ENCODE measurements around the gene CSF3. TPM values are rescaled to one million over a fixed set of nuclear protein-coding genes. Genes with fewer than 3 reads are reported as not detected.
A peak's percentile ranks its signal among the peaks of the same experiment; 100 is the strongest.

CSF3 gene
- total RNA-seq, 1 donor from 2014 or later = not detected

DNA sequence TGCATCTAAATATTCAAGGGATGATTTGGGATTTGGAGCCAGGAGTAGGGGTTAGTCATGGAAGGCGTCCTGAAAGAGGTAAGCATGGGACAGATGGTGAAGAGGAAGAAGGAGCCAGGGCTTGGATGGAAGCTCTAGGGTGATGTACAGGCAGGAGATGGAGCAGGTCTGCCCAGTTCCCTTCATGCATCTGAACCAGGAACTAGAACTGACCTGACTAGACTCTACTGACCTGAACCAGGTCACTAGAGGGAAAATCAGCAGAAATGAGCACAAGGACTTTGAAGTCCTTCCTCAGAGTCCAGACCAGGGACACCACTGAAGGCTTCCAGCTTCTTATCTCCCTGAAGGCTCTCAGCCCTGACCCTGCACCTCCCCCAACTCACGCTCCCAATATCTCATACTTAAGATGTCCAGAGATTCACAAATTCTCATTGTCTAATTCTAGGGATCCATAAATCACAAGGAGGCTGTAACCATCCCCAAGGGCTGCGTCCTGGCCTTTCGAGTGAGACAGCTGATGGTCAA, 44.1 kb upstream of the CSF3 start:
- no peak overlapping the region for H2AFZ ChIP-seq (ENCODE audit: low read depth, low read length)
- no peaks in the 10 kb centered on the region for H3K9me3 ChIP-seq (ENCODE audit: insufficient read depth, low read depth, low read length)
- Mint-ChIP-seq H3K9me3 (ENCODE audit: unreplicated experiment) (peaks cover 6% of the 10 kb centered on the region), H3K27ac (ENCODE audit: unreplicated experiment) (no peak overlapping the region), H3K4me3 (ENCODE audit: unreplicated experiment) (no peak overlapping the region), H3K36me3 (ENCODE audit: low read depth, unreplicated experiment) (peaks cover 3% of the 10 kb centered on the region), H3K27me3 (ENCODE audit: low read depth, unreplicated experiment) (peaks cover 22% of the 10 kb centered on the region), H3K4me1 (ENCODE audit: low read depth, unreplicated experiment) (peaks cover 9% of the 10 kb centered on the region)
- FAIRE-seq (no peak), DNase-seq (ENCODE audit: low read depth) (no peak)
- no peaks in the 10 kb centered on the region for H3K79me2 ChIP-seq (ENCODE audit: insufficient read depth, low read length)
- H3K4me2 ChIP-seq (ENCODE audit: low read length) = no peak overlapping the region
- H3K36me3 ChIP-seq (ENCODE audit: insufficient read depth, low read length) = no peaks in the 10 kb centered on the region
- H3K27me3 ChIP-seq (ENCODE audit: insufficient read depth, low read length) = peaks cover 5% of the 10 kb centered on the region
- no peaks in the 10 kb centered on the region for H3K4me1 ChIP-seq (ENCODE audit: insufficient read depth, low read length)
- H4K20me1 ChIP-seq (ENCODE audit: insufficient read depth, low read length) = no peaks in the 10 kb centered on the region
- no peak overlapping the region for H3K9ac ChIP-seq (ENCODE audit: low read length)
- H3K27ac ChIP-seq (ENCODE audit: low read depth, low read length) = no peak overlapping the region
- TF ChIP-seq CTCF (IDR thresholded peaks at IDR 0.05; ENCODE audit: insufficient read depth, low read depth, low read length) (no peak), EZH2 (IDR thresholded peaks at IDR 0.05; ENCODE audit: insufficient read depth, low read length) (no peak)
- no peak overlapping the region for H3K4me3 ChIP-seq (ENCODE audit: insufficient read depth, low read depth, low read length)

DNA sequence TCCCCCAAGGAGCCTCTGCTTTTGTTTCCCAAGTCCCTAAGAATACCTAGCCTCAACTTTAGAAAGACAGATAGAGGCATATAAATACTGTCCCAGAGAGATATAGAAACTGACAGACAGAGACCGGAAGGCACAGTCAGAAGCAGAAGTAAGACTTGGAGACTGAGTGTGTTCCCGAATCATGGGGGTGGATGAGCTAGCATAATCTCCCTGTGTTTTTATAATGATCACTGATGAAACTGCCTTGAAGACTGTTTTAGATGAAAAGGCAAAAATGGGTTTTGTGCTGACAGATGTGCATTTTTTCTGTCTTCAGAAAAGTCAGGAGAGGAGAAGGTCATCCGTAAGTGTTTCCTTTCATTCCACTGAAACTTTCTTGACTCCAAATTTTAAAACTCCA, 43.0 kb upstream of the CSF3 start:
- peak overlapping the region; percentile 2 for H3K4me2 ChIP-seq (ENCODE audit: low read length)

More for the DNA sequence above, 43.0 kb upstream of the CSF3 start:
- Mint-ChIP-seq H3K27ac (ENCODE audit: unreplicated experiment) (no peak overlapping the region), H3K36me3 (ENCODE audit: low read depth, unreplicated experiment) (peaks cover 3% of the 10 kb centered on the region), H3K4me1 (ENCODE audit: low read depth, unreplicated experiment) (peaks cover 9% of the 10 kb centered on the region), H3K9me3 (ENCODE audit: unreplicated experiment) (peaks cover 6% of the 10 kb centered on the region), H3K27me3 (ENCODE audit: low read depth, unreplicated experiment) (peaks cover 18% of the 10 kb centered on the region), H3K4me3 (ENCODE audit: unreplicated experiment) (no peak overlapping the region)
- DNase-seq (ENCODE audit: low read depth) (no peak), FAIRE-seq (no peak)
- no peak overlapping the region for H3K4me3 ChIP-seq (ENCODE audit: insufficient read depth, low read depth, low read length)
- H3K9me3 ChIP-seq (ENCODE audit: insufficient read depth, low read depth, low read length) = no peaks in the 10 kb centered on the region
- no peaks in the 10 kb centered on the region for H3K4me1 ChIP-seq (ENCODE audit: insufficient read depth, low read length)
- H3K27ac ChIP-seq (ENCODE audit: low read depth, low read length) = no peak overlapping the region
- peaks cover 5% of the 10 kb centered on the region for H3K27me3 ChIP-seq (ENCODE audit: insufficient read depth, low read length)
- no peak overlapping the region for H2AFZ ChIP-seq (ENCODE audit: low read depth, low read length)
- TF ChIP-seq CTCF (IDR thresholded peaks at IDR 0.05; ENCODE audit: insufficient read depth, low read depth, low read length) (no peak), EZH2 (IDR thresholded peaks at IDR 0.05; ENCODE audit: insufficient read depth, low read length) (no peak)
- H3K9ac ChIP-seq (ENCODE audit: low read length) = no peak overlapping the region
- no peaks in the 10 kb centered on the region for H4K20me1 ChIP-seq (ENCODE audit: insufficient read depth, low read length)
- H3K79me2 ChIP-seq (ENCODE audit: insufficient read depth, low read length) = no peaks in the 10 kb centered on the region
- no peaks in the 10 kb centered on the region for H3K36me3 ChIP-seq (ENCODE audit: insufficient read depth, low read length)

Data from astrocyte (in vitro differentiated cells and primary cell).